Hepatic stellate cell (primary cell): ENCODE measurements around the gene APH1B.

Experiments used
- DNase-seq: peaks from one replicate; pipeline ENCODE4 v3.0.0; 2011; ENCODE audit warnings: low spot score

APH1B gene

DNA sequence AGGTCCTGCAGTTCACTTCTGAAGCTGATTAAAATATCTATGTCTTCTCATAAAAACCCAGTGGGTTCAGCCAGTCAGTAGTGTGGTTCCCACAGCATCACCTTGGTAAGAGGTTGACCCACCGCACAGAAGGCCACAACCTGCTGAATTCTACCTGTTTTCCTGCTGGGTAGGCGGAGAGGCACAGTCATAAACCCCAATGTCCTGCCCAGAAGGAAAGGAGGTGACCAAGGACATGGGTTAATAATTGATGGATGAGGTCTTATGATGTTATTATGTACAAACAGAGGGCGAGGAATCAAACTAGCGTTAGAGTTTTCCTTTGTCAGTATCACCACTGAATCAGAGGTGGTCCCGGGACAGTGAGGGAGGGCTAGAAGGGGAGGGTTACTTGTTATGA lies 76.5 kb downstream of the APH1B start:
- no peak for DNase-seq

DNA sequence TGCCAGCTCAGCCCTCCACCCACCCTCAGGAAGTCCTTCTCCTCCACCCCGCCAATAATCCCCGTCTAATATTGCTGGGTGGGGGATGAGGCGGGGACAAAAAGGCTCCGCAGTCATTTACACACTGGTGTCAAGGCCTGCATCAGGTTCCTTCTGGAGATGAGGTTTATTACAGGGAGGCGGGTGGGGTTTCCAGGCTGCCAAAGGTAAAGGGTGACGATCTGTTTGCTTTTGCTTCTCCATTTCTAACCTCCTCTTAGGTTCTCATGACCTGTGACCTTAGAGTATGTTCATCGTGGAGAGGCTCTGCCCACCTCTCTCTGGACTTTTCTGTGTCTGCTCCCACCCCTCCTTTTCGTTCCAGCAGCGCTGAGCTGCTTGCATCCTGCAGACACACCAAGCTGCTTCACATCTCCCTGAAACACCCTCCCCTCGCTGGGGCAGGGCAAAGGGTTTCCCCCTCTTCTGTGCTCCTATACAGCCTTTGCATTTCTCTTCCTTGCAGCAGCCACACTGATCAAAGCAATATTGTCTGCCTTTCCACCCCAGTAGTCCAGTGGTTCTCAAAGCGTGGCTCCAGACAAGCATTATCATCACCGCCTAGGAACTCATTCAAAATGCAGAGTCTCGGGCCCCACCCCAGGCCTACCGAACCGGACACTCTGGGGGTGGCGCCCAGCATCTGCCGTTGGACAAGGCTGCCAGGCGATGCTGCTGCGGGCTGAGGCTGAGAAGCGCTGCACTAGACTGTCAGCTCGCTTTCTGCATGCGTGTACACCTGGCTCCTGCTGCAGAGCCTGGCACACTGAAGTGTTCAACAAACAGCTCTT lies 77.6 kb downstream of the APH1B start:
- DNase-seq = no peak

DNA sequence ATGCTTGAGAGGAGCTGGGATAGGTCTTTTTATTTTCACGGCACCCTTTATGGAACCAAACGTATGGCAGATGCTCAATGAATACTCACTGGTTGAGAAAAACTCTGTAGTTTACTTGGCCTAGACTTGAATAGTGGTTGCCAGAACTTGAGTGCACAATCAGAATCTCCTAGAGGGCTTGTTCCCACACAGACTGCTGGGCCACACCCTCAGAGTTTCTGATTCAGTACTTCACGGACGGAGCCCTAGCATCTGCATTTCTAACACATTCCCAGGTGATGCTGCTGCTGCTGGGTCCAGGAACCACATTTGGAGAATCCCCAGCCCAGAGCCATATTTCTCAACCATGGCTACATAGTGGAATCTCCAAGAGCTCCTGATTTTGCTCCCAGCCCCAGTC lies 79.7 kb downstream of the APH1B start:
- no peak for DNase-seq

DNA sequence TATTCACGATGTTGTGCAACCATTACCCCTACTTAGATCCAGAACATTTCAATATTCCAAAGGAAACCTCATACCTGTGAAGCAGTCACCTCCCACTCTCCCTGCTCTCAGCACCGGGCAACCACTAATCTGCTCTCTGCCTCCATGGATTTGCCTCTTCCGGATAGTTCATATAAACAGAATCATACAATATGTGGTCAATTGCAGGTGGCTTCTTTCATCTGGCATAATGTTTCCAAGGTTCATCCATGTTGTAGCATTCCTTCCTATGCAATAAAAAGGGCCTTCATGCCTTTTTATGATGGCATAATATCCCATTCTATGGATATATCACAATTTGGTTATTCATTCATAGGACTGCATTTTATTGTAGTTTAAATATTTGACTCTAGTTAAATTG lies 80.3 kb downstream of the APH1B start:
- DNase-seq = no peak

DNA sequence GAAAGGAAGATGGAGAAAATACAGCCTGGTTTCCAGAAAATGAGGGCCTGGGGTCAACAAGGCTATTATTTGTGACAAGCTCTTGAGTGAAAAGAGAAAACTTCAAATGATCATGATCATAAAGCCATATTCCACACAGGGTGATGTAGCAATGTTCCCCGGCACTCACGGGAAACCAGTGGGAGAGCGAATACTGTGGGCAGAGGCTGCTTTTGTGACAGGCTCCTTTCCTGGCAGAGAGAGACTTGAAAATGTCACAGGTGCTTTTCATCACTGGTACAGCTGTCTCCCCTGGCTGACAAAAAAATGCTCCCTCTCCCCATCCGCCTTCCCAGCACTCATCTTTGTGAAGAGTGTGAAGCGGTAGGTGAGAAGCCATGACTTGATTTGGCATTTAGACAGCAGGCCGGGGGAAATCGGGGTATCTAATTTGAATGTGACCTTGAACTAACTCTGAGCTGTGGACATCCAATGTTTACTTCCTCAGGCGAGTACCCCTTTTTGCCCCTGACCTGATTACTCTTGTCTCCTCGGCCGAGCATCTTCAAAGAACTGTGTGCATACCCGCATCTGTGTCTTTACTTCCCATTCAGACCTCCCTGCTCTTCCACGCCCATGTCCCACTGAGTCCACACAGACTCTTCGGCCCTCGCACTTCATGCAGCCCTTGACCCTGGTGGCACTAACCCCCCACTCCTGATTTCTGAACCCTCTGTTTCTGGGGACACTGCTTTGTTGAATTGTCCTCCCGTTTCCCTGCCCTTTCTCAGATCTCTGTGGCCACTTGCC lies 81.0 kb downstream of the APH1B start:
- no peak for DNase-seq
